ENCODE measurements around the gene RAB18.

DNA sequence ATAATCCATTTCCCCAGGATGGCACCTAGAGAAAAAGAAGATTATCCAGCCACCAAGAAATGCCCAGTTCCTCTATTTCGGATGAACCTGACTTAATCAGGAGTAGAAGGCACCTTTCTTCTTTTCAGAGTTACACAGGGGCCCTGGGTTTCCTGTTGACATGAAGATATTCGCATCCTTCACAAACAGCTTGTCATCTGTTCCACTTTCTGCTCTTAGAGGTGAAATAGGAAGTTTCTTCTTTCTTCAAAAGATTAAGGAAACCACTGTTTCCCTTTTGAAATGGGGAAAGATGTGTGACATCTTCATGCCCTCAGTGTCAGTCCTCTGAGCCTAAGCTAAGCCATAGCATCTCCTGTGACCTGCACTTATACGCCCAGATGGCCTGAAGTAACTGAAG, 39.1 kb upstream of the RAB18 start:
- TF ChIP-seq, protein P1, sequence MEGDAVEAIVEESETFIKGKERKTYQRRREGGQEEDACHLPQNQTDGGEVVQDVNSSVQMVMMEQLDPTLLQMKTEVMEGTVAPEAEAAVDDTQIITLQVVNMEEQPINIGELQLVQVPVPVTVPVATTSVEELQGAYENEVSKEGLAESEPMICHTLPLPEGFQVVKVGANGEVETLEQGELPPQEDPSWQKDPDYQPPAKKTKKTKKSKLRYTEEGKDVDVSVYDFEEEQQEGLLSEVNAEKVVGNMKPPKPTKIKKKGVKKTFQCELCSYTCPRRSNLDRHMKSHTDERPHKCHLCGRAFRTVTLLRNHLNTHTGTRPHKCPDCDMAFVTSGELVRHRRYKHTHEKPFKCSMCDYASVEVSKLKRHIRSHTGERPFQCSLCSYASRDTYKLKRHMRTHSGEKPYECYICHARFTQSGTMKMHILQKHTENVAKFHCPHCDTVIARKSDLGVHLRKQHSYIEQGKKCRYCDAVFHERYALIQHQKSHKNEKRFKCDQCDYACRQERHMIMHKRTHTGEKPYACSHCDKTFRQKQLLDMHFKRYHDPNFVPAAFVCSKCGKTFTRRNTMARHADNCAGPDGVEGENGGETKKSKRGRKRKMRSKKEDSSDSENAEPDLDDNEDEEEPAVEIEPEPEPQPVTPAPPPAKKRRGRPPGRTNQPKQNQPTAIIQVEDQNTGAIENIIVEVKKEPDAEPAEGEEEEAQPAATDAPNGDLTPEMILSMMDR (IDR thresholded peaks at IDR 0.05) = no peak
- TF ChIP-seq POLR2A (IDR thresholded peaks at IDR 0.05) = no peak

Measured in right lobe of liver (tissue), 4 donors.